ENCODE data around the gene CD4.

Gene CD4

DNA sequence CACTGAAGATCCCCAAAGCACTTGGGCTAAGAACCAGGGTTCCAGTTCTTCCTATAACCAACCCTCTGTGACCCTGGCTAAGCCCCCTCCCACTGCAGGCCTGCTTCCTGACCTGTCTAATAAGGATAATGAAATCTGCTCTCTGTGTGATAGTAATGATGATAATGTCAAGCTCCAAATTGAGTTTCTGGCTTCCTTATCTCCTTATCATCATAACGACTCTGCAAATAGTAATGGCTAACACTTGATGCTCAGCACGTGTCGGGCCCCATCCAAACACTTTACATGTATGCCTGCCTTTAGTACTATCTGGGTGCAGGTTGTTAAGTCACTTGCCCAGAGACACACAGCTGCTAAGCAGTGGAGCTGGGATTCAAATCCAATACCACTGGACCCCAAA lies 27.3 kb downstream of the CD4 start:
- no peak for DNase-seq (ENCODE audit: low read depth in 2 of 2)

DNA sequence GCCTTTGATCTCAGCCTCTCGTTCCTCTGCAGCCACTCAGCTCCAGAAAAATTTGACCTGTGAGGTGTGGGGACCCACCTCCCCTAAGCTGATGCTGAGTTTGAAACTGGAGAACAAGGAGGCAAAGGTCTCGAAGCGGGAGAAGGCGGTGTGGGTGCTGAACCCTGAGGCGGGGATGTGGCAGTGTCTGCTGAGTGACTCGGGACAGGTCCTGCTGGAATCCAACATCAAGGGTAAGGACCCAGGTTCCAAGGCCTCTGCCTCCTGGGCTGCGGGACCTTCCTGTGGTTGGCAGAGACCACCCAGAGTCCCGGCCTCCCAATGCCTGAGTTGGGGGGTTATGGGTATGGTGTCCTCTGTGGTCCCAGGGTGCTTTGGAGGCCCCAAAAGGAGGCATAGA lies 27.8 kb downstream of the CD4 start:
- no peak for DNase-seq (ENCODE audit: low read depth in 2 of 2)

DNA sequence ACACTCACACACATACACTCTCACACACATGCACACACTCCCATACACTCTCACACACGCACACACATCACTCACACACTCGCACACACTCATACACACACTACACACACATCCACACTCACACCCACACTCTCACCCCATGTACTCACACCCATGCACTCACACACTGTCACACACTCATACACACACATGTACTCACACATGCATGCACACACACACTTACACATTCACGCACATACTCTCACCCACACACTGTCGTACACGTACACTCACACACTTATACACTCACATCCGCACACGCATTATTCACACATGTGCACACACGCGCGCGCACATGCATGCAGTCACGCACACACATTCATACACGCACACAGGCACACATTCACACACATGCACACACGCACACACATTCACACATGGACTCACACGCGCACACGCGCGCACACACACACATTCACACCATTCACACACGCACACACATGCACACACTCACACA lies 28.4 kb downstream of the CD4 start:
- no peak for DNase-seq (ENCODE audit: low read depth in 2 of 2)

DNA sequence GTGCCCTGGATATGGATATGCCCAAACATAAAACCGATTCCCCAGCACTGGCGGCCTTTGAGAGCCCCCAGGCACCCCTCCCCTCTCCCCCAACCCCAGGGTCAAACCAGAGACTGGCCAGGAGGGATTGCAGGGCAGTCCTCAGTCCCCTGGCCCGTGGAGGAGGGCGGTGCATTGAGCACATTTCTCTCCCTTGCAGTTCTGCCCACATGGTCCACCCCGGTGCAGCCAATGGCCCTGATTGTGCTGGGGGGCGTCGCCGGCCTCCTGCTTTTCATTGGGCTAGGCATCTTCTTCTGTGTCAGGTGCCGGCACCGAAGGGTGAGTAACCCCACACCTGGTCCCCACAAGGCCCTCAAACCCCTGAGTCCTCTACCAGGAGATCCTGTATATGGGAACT lies 28.9 kb downstream of the CD4 start:
- no peak for DNase-seq (ENCODE audit: low read depth in 2 of 2)

DNA sequence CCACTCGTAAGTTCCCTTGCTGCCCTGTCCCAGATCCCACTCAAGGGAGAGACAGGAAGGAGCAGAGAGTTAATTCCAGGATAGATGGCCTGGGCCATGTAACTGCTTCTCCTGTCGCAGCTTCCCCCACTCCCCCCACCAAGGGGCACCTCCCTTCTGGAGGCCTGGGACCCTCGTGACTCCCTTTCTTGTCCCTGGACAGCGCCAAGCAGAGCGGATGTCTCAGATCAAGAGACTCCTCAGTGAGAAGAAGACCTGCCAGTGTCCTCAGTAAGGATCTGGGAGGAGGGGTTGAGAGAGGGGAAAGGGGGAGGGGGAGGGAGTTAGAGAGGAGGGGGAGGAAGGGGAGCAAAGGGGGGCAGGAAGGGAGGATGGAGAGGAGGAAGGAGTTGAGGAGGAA lies 29.3 kb downstream of the CD4 start:
- DNase-seq (ENCODE audit: low read depth in 2 of 2), result no peak

DNA sequence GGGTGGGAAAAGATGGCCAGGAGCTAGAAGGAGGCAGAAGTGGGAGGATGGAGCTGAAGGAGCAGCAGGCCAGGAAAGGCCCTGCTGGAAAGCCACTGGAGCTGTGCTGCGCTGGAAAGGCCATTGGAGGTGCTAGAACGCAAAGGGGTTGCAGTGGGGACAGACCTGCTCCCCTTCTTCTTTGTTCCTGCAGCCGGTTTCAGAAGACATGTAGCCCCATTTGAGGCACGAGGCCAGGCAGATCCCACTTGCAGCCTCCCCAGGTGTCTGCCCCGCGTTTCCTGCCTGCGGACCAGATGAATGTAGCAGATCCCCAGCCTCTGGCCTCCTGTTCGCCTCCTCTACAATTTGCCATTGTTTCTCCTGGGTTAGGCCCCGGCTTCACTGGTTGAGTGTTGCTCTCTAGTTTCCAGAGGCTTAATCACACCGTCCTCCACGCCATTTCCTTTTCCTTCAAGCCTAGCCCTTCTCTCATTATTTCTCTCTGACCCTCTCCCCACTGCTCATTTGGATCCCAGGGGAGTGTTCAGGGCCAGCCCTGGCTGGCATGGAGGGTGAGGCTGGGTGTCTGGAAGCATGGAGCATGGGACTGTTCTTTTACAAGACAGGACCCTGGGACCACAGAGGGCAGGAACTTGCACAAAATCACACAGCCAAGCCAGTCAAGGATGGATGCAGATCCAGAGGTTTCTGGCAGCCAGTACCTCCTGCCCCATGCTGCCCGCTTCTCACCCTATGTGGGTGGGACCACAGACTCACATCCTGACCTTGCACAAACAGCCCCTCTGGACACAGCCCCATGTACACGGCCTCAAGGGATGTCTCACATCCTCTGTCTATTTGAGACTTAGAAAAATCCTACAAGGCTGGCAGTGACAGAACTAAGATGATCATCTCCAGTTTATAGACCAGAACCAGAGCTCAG lies 30.0 kb downstream of the CD4 start:
- no peak for DNase-seq (ENCODE audit: low read depth in 2 of 2)

DNA sequence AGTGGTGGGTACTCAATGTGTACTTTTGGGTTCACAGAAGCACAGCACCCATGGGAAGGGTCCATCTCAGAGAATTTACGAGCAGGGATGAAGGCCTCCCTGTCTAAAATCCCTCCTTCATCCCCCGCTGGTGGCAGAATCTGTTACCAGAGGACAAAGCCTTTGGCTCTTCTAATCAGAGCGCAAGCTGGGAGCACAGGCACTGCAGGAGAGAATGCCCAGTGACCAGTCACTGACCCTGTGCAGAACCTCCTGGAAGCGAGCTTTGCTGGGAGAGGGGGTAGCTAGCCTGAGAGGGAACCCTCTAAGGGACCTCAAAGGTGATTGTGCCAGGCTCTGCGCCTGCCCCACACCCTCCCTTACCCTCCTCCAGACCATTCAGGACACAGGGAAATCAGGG lies 30.8 kb downstream of the CD4 start:
- DNase-seq (ENCODE audit: low read depth in 2 of 2), result no peak

DNA sequence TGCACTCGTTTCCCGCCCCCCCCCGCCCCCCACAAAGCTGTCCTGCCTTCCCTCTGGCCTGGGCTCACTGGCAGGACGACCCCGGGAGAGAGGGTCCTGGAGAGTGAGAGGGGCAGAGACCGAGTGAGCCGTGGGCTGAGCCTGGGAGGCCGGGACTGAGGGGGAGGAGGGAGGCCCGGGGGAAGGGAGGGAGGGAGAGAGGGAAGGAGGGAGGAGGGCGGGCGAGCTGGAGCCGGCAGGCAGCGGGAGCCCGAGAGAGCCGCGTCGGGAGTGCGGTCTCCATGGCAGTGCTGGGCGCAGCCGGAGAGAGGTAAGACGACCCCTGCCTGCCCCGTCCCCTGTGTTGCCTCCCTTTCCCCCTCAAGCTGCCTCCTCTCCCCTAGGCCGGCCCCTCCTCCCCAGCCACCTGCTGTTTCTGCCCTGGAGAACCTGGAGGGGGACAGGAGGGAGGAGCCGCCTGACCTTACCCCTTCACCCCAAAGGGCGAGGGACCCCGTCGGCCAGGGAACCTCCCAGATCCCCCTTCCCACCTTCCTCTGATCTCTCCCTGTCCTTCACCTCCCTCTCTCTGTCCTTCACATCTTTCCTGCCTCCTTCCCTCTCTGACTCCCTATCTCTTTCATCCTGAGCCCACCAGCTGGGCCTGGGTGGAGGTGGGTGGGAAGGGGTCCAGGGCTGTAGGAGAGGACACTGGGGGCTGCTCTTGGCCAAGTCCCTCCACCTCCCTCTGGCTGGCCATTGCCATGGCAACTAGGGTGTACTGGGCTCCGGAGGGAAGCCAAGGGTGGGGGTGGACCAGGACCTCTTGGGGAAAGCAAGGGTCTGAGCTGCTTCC lies 32.5 kb downstream of the CD4 start, which contains the start of gene GPR162:
TSS of gene GPR162 (plus strand) at position 231 of the 835 bp plus-strand sequence. CDS start 2,078 bp downstream, outside the sequence.
- no peak for DNase-seq (ENCODE audit: low read depth in 2 of 2)

DNA sequence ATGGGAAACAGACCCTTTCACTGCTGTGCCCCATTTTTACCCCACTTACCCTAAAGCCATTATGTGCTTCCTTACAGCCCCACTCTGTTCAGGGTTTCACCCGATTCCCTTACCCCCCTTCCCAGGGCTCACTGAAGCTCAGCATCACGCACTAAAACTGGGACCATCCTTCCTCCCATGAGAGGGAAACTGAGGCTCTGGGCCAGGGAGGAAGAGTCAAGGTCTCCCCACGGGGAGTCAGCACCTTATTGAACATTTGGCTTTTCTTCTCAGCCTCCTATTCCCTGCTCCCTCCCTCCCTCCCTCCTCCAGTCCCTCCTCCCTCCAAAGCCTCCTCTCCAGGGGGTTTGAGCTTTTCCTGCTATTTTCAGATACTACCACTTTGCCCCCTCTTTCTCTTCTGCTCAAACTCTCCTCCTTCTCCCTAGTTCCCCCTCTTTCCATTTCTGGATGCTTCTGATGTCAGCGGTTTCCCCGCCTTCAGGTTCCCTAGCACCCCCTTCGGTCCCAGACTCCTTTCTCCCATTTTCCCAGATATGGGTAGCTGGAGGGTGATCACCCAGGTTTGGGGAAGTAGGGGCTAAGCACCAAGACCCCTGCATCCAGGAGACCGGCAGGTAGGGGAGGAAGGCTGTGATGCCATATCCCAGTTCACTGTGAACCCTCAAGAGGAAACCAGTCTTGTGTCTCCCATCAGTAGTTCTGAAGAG lies 33.3 kb downstream of the CD4 start:
- no peak for DNase-seq (ENCODE audit: low read depth in 2 of 2)

DNA sequence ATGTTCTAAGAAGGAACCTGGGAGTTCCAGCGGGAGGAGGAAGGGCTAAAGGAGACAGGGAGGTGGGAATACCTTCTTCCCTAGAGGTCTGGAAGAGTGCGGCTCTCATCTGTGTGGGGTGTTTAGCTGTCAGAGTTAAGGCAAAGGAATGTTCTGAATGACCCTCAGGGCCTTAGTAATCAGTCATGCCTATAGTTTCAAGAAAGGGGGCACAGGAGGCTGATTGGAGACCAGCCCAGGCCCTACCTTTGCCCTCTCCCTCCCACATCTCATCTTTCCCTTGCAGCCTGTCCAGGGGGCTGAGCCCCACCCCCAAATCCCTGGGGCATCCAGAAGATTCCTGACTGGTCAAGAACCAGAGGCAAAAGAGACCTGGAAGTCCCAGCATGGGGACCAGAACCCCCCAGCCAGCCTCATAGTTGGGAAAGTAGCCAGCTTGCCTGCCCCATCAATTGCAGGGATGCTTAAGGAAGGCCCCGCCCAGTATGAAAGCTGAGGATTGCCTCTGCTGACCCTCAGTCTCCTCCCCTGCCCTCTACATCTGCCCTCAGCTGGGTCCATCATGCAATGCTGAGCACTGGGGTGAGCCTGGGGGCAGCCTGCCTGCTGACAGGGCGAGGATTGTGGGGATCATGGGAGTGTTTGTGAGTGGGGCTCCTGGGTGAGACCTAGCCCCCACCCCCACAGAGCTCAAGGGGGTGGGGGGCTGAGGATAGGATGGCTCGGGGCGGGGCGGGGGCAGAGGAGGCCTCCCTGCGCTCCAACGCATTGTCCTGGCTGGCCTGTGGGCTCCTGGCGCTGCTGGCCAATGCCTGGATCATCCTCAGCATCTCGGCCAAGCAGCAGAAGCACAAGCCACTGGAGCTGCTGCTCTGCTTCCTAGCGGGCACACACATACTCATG lies 34.1 kb downstream of the CD4 start:
- no peak for DNase-seq (ENCODE audit: low read depth in 2 of 2)

DNA sequence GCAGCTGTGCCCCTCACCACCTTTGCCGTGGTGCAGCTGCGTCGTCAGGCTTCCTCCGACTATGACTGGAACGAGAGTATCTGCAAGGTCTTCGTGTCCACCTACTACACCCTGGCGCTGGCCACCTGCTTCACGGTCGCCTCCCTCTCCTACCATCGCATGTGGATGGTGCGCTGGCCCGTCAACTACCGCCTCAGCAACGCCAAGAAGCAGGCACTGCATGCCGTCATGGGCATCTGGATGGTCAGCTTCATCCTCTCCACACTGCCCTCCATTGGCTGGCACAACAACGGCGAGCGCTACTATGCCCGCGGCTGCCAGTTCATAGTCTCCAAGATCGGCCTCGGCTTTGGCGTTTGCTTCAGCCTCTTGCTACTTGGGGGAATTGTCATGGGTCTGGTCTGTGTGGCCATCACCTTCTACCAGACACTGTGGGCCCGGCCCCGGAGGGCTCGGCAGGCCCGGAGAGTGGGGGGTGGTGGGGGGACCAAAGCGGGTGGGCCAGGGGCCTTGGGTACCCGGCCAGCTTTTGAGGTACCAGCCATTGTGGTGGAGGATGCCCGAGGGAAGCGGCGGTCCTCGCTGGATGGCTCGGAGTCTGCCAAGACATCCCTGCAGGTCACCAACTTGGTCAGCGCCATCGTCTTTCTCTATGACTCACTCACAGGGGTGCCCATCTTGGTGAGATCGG lies 34.9 kb downstream of the CD4 start:
- no peak for DNase-seq (ENCODE audit: low read depth in 2 of 2)

DNA sequence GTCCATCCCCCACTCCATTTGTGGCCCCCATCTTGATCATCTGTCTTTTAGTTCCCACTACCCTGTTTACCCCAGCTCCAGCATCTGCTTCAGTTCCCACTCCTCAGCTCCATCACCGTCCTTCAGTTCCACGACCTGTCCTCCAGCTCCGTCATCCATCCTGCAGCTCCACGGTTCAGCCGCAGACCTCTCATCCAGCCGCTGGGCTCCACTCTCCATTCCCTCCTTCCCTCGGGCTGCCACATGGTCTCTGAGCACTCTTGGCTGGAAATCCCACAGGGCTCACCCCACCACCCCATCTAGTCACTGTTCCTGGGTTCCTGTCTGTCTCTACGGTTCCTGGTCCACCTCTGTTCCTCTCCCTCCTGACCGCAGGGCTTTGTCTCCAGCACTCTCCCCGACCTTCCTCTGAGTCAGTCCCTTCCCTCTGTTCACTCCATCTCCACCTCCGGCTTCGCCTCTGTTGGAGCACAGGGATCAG lies 35.6 kb downstream of the CD4 start:
- no peak for DNase-seq (ENCODE audit: low read depth in 2 of 2)

DNA sequence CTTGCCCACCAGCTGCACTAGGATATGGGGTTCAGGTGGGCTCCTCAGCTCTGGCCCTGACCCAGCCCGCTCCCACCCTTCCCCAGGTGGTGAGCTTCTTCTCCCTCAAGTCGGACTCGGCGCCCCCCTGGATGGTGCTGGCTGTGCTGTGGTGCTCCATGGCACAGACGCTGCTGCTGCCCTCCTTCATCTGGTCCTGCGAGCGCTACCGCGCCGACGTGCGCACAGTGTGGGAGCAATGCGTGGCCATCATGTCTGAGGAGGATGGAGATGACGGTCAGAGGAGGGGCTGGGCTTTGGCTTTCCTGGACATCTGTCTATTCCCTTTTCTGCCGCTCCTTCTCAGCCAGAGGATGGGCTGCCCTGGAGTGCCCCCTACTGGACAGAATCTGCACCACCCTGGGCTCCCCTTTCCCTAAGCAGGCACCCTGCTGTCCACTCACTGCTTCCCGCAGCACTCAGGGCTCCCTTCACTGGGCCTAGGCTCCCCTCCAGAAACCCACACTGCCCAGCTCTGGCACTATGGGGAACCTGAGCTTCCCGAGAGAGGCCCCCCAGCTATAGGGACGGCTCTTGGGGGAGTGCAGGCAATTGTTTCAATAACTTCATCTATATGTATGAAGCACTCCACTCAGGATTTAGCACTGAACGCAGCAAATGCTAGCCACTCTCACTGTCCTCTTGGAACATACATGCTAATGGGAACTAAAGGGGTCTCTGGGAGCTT lies 36.2 kb downstream of the CD4 start:
- DNase-seq (ENCODE audit: low read depth in 2 of 2), result peak; percentile 83 to 84

DNA sequence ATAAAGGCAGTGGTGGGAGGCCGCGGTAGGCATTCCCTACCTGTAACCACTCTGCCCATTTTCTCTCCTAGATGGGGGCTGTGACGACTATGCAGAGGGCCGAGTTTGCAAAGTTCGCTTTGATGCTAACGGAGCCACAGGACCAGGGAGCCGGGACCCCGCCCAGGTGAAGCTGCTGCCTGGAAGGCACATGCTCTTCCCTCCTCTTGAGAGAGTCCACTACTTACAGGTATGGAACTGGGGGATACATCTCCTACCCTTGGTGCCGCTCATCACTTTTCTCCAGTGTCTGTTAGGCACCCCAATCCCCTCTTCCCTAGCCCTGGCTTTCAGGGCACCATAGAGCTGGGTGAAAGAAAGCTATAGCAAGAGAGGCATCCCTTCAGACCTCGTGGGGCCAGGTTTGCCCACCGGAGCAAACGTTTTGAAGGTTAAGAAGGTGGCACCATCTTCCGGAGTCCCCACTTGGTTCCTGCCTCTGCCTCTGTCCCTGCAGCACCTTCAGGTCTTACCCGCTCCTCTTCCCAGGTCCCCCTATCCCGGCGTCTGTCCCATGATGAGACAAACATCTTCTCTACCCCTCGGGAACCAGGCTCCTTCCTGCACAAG lies 36.9 kb downstream of the CD4 start:
- DNase-seq (ENCODE audit: low read depth in 2 of 2), result no peak

DNA sequence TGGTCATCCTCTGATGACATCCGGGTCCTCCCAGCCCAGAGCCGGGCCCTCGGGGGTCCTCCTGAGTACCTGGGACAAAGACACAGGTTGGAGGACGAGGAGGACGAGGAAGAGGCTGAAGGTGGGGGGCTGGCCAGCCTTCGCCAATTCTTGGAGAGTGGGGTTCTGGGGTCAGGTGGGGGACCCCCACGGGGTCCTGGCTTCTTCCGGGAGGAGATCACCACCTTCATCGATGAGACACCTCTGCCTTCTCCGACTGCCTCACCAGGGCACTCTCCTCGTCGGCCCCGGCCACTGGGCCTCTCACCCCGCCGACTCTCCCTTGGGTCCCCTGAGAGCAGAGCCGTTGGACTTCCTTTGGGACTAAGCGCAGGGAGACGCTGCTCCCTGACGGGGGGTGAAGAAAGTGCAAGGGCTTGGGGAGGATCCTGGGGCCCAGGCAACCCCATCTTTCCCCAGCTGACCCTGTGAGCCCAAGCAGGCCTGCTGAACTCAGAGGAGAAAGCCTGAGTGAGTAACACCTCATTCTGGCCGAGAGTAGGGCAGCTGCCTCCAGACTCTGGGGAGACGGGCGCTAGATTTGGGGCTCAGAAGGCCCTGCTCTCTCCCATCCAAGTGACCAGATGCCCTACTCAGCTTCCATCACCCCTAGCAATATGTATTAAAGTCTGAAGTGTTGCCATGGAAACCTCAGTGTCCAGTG lies 37.6 kb downstream of the CD4 start:
- no peak for DNase-seq (ENCODE audit: low read depth in 2 of 2)

DNA sequence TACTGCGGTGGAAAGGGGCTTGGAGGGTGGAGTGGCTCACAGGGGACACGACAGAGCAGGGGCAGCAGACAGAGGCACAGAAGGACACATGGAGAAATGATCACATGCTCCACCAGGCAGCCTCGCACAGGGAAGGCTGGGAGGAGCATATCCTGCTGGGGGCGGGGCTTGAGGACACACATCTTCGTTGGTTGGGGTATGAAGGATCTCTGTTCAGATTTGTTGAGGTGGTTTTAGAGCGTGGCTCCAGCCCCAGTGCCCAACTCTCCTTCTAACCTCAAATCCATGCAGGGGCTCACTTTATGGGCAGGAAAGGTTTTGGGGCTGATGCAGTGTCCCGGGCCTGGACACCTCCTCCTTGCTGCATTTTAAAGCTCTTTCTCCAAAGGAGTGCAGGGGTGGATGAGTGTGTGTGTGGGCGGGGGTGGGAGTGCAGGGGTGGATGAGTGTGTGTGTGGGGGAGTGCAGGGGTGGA lies 38.1 kb downstream of the CD4 start:
- DNase-seq (ENCODE audit: low read depth in 2 of 2), result peak; percentile 39 to 61

DNA sequence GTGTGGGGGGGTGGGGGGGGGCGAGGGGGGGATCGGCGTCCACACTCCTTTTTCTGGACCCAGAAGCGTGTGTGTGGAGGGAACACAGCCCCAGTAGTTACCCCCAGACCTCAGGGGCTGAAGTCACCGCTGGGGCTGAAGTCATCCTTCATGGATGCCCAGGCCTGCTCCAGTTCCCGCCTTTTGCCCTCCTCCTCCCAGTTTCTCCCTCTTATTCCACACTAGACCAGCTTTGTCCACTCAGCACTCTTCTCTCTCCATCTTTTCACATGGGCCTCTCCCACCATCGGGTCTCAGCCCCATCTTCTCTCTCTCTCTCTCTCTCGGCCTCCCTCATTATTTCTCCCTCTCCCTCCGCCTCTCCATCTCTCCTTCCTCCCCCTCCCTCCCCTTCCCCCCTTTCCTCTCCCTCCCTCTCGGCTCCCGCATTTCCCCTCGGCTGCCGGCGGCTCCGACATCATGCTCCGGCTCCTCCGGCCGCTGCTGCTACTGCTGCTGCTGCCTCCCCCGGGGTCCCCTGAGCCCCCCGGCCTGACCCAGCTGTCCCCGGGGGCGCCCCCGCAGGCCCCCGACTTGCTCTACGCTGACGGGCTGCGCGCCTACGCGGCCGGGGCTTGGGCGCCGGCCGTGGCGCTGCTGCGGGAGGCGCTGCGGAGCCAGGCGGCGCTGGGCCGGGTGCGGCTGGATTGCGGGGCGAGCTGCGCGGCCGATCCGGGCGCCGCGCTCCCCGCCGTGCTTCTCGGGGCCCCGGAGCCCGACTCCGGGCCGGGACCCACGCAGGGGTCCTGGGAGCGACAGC lies 38.9 kb downstream of the CD4 start, which contains the start of gene P3H3:
TSS of gene P3H3 (plus strand) at position 426 of the 799 bp plus-strand sequence. CDS start at position 460, 34 bp downstream.
- DNase-seq (ENCODE audit: low read depth in 2 of 2), result no peak

Data from activated CD4-positive, alpha-beta T cell treated with anti-CD3 and anti-CD28 coated beads for 24 hours (primary cell).